HG03378 (cell line): Measurements from ENCODE around the gene ASTE1.
"Not testable (repeated sequence)": the region's sequence is repeated elsewhere in the genome, so short reads cannot be mapped to it uniquely, and the experiment has no call there.

Experiments used
- ATAC-seq: cut with Tn5 transposase; IDR thresholded peaks from one replicate; pipeline ENCODE4 v1.9.1; 2021; ENCODE audit warnings: mild to moderate bottlenecking, moderate library complexity; ENCODE audit not compliant: unreplicated experiment

ASTE1 gene

GRCh38 chr3:131026321-131027151 is at the start of gene ASTE1, which contains the start of gene NEK11:
Gene ASTE1, minus strand, starts transcription at chr3:131026825. Its CDS starts 1,519 bp downstream, at chr3:131025306.
Gene NEK11, plus strand, starts transcription at chr3:131026877. Its CDS starts 2,832 bp downstream, at chr3:131029709.
- peak; percentile 94 for ATAC-seq

GRCh38 chr3:131075632-131076328 is 49.2 kb upstream of the ASTE1 start:
- ATAC-seq = no peak

GRCh38 chr3:131072845-131073244 is 46.2 kb upstream of the ASTE1 start:
- ATAC-seq = no peak

GRCh38 chr3:131072099-131072559 is 45.5 kb upstream of the ASTE1 start:
- no peak for ATAC-seq

GRCh38 chr3:131067983-131068382 is 41.4 kb upstream of the ASTE1 start:
- no peak for ATAC-seq

- ATAC-seq = no peak
Measured at GRCh38 chr3:131053043-131053859, 26.6 kb upstream of the ASTE1 start.

GRCh38 chr3:131050001-131050400 is 23.4 kb upstream of the ASTE1 start:
- ATAC-seq = no peak

GRCh38 chr3:131048030-131048429 is 21.4 kb upstream of the ASTE1 start:
- ATAC-seq = no peak

- no peak for ATAC-seq
Measured at GRCh38 chr3:131047582-131047981, 21.0 kb upstream of the ASTE1 start.

- not testable (repeated sequence) for ATAC-seq
Measured at GRCh38 chr3:131042271-131042985, 15.8 kb upstream of the ASTE1 start.

- no peak for ATAC-seq
Measured at GRCh38 chr3:131038326-131038725, 11.7 kb upstream of the ASTE1 start.

- ATAC-seq = no peak
Measured at GRCh38 chr3:131036986-131037385, 10.4 kb upstream of the ASTE1 start.

GRCh38 chr3:131036200-131036816 is 9.7 kb upstream of the ASTE1 start:
- ATAC-seq = no peak

GRCh38 chr3:131033480-131034080 is 7.0 kb upstream of the ASTE1 start:
- ATAC-seq = peak; percentile 45

- no peak for ATAC-seq
Measured at GRCh38 chr3:131031660-131032059, 5.0 kb upstream of the ASTE1 start.

- no peak for ATAC-seq
Measured at GRCh38 chr3:131028844-131029243, 2.2 kb upstream of the ASTE1 start.

GRCh38 chr3:131025539-131025938 is 1.1 kb downstream of the ASTE1 start:
- ATAC-seq = no peak

- ATAC-seq = no peak
Measured at GRCh38 chr3:131020122-131020693, 6.4 kb downstream of the ASTE1 start.

GRCh38 chr3:131018970-131019369 is 7.7 kb downstream of the ASTE1 start:
- no peak for ATAC-seq
